Endothelial cell of umbilical vein (primary cell): Measurements from ENCODE around the gene TGFBR3. TPM values are rescaled to one million over a fixed set of nuclear protein-coding genes. Genes with fewer than 3 reads are reported as not detected.

Experiments used
- BruUV-seq: library from RNA; stranded (reverse); fragments of 400-500 nt; replicated peaks from 2 replicates; lab custom pipeline; 2021; lab: Mats Ljungman, UMichigan
- CTCF ChIA-PET: fragments of 300-600, 350-600 bp; sonication (Branson Sonifier 250); formaldehyde crosslinking; loops from one replicate; lab custom pipeline; 2021; ENCODE audit warnings: antibody characterized with exemption, inconsistent platforms; lab: Charles Lee
- POLR2A ChIA-PET: fragments of 300-600, 350-600 bp; sonication (Branson Sonifier 250); formaldehyde crosslinking; loops from one replicate; lab custom pipeline; 2021; ENCODE audit warnings: antibody characterized with exemption, inconsistent platforms; lab: Charles Lee
- DNase-seq: peaks from one replicate; pipeline ENCODE4 v3.0.0-alpha.2; 2011; ENCODE audit warnings: low read depth, low spot score
- FAIRE-seq: peaks from 2 replicates; lab custom pipeline; 2011; peaks lifted over from hg19 to GRCh38; lab: Jason Lieb, UNC
- H2AFZ ChIP-seq: 2 replicates; pipeline ENCODE4 v1.6.0; 2012; ENCODE audit warnings: low read depth, low read length, control low read depth, inconsistent platforms
- H3K27ac ChIP-seq: 2 replicates; pipeline ENCODE4 v1.5.1; 2011; ENCODE audit warnings: low read depth, mild to moderate bottlenecking, control low read depth, low read length, moderate library complexity; ENCODE audit not compliant: insufficient read depth
- H3K27me3 ChIP-seq, 2 experiments: 2 replicates each; pipeline versions ENCODE4 v1.6.0 to v1.6.1; 2011; ENCODE audit warnings: low read length in 2 of 2, mixed read lengths in 1 of 2; ENCODE audit not compliant: control insufficient read depth in 2 of 2, insufficient read depth in 2 of 2
- H3K36me3 ChIP-seq, 2 experiments: 2 replicates in 1 of 2; 3 replicates in 1 of 2; pipeline ENCODE4 v1.5.1; 2011; ENCODE audit warnings: low read length in 2 of 2, mild to moderate bottlenecking in 1 of 2, moderate library complexity in 1 of 2; ENCODE audit not compliant: control insufficient read depth in 2 of 2, insufficient read depth in 2 of 2; ENCODE audit errors: extremely low read depth in 1 of 2
- H3K4me1 ChIP-seq: 3 replicates; pipeline ENCODE4 v1.5.1; 2011; ENCODE audit warnings: mild to moderate bottlenecking, low read length; ENCODE audit not compliant: control insufficient read depth, insufficient read depth; ENCODE audit errors: extremely low read depth
- H3K4me2 ChIP-seq: 2 replicates; pipeline ENCODE4 v1.6.1; 2011; ENCODE audit warnings: low read length, control low read depth, mixed read lengths; ENCODE audit not compliant: insufficient read depth
- H3K4me3 ChIP-seq, 3 experiments: fragments of 200-600 bp in 1 of 3; sonication (generic), shearing (Covaris generic) in 1 of 3; replicated peaks in 1 of 3; 2 replicates each; pipeline ENCODE4 v1.5.1; 2011 to 2016; ENCODE audit warnings: control low read depth in 3 of 3, low read length in 3 of 3, mild to moderate bottlenecking in 2 of 3, inconsistent platforms in 1 of 3, low read depth in 1 of 3, moderate library complexity in 1 of 3; ENCODE audit not compliant: insufficient read depth in 1 of 3
- H3K79me2 ChIP-seq: 2 replicates; pipeline ENCODE4 v1.6.0; 2012; ENCODE audit warnings: low read length, inconsistent platforms; ENCODE audit not compliant: control insufficient read depth, insufficient read depth
- H3K9ac ChIP-seq: replicated peaks from 2 replicates; pipeline ENCODE3; 2011; ENCODE audit warnings: low read length, control low read depth; ENCODE audit not compliant: insufficient read depth; ENCODE audit errors: extremely low read depth
- H3K9me1 ChIP-seq: replicated peaks from 3 replicates; pipeline ENCODE4 v1.6.0; 2011; ENCODE audit warnings: mild to moderate bottlenecking, low read length; ENCODE audit not compliant: control insufficient read depth, insufficient read depth; ENCODE audit errors: extremely low read depth
- H3K9me3 ChIP-seq: replicated peaks from 2 replicates; pipeline ENCODE4 v1.5.1; 2012; ENCODE audit warnings: low read length, inconsistent platforms; ENCODE audit not compliant: control insufficient read depth, insufficient read depth
- H4K20me1 ChIP-seq: replicated peaks from 2 replicates; pipeline ENCODE3; 2011; ENCODE audit warnings: mild to moderate bottlenecking, low read length; ENCODE audit not compliant: control insufficient read depth, insufficient read depth; ENCODE audit errors: extremely low read depth
- GATA2 ChIP-seq: IDR thresholded peaks from 2 replicates; pipeline ENCODE4 v1.7.0; 2011; ENCODE audit warnings: low read depth, mild to moderate bottlenecking, moderate library complexity, mixed read lengths, low read length; ENCODE audit not compliant: insufficient read length, insufficient read depth
- MAX ChIP-seq: IDR thresholded peaks from 2 replicates; pipeline ENCODE4 v1.6.1; 2011; ENCODE audit not compliant: insufficient read depth, insufficient read length
- POLR2AphosphoS5 ChIP-seq: IDR thresholded peaks from 2 replicates; pipeline ENCODE4 v1.6.1; 2012; ENCODE audit warnings: low read depth, mild to moderate bottlenecking, control low read depth, low read length, moderate library complexity; ENCODE audit not compliant: insufficient read depth
- dilution Hi-C: fragments of 300-500 bp; cut with MboI; formaldehyde crosslinking; loops from one replicate; pipeline ENCODE4 v1.15.0; 2019; ENCODE audit warnings: low sequenced_read_pairs; ENCODE audit not compliant: extremely low pct_ligation_motif_present
- intact Hi-C: fragments of 100-400 bp; cut with micrococcal nuclease; formaldehyde crosslinking; loops from one replicate; pipeline ENCODE4 v1.10.0; 2022
- polyA plus RNA-seq, 4 experiments: library from polyadenylated mRNA; depleted of rRNA in 3 of 4; stranded (reverse) in 3 of 4; unstranded in 1 of 4; fragments of >200 nt; gene quantifications; 2 replicates each; pipeline versions ENCODE4 v1.2.1 to v1.2.3, GENCODE V29; 2011 to 2012; ENCODE audit warnings: missing spikeins in 1 of 4
- total RNA-seq: library from RNA; stranded (reverse); gene quantifications from 2 replicates; pipeline ENCODE4 v1.2.3, GENCODE V29; 2021

The TGFBR3 gene
- total and polyA plus RNA-seq, 2 donors (not counting 3 experiments of a cell fraction or from before 2014, with no cell fraction given), result 8.0 to 13.4 TPM

- Histone ChIP-seq H3K4me2 (peak overlapping the region; percentile 82), H3K36me3 (no peaks in the 10 kb centered on the region), H2AFZ (peak overlapping the region; percentile 75), H3K79me2 (no peaks in the 10 kb centered on the region), H3K9ac (no peak overlapping the region), H3K27me3 (no peaks in the 10 kb centered on the region), H3K9me1 (no peaks in the 10 kb centered on the region), H3K27ac (peak overlapping the region; percentile 62), H4K20me1 (no peaks in the 10 kb centered on the region), H3K9me3 (no peaks in the 10 kb centered on the region), H3K4me3 (peak overlapping the region in 1 of 3 experiments; percentile 17), H3K4me1 (peaks cover 25% of the 10 kb centered on the region)
- ChIA-PET POLR2A (no interaction called here), CTCF (interaction anchor here (0.7 to 1.5 kb wide), 3 partner anchors 10 to 44 kb away, joined by 3 to 4 read pairs (median 3); no protein-coding TSS in a partner anchor)
- intact Hi-C loops, result no loop called here
- FAIRE-seq (no peak), DNase-seq (no peak)
- BruUV-seq, result no TSS peak
- dilution Hi-C loops, result no loop called here
- TF ChIP-seq POLR2AphosphoS5 (no peak), GATA2 (peak; percentile 15)
Observed at GRCh38 chr1:91701472-91701869, 184.5 kb downstream of the TGFBR3 start.

GRCh38 chr1:91700771-91701471, 185.0 kb downstream of the TGFBR3 start:
- dilution Hi-C loops (no loop called here), intact Hi-C loops (no loop called here)
- H3K4me3 ChIP-seq, result peak overlapping the region in 1 of 3 experiments; percentile 17
- H3K4me1 ChIP-seq, result peaks cover 29% of the 10 kb centered on the region
- no peak overlapping the region for H3K9ac ChIP-seq
- H4K20me1 ChIP-seq, result no peaks in the 10 kb centered on the region
- TF ChIP-seq POLR2AphosphoS5 (peak; percentile 39), MAX (no peak), GATA2 (peak; percentile 78)
- no TSS peak for BruUV-seq
- H3K27ac ChIP-seq, result peak overlapping the region; percentile 62
- H3K9me1 ChIP-seq, result no peaks in the 10 kb centered on the region
- H3K9me3 ChIP-seq, result no peaks in the 10 kb centered on the region
- H3K79me2 ChIP-seq, result no peaks in the 10 kb centered on the region
- peak overlapping the region; percentile 82 for H3K4me2 ChIP-seq
- POLR2A ChIA-PET, result no interaction called here
- CTCF ChIA-PET, result interaction anchor here (0.7 to 1.5 kb wide), 4 partner anchors 9 to 231 kb away, joined by 3 to 4 read pairs (median 3); no protein-coding TSS in a partner anchor
- DNase-seq (peak; percentile 66), FAIRE-seq (peak; percentile 76)
- no peaks in the 10 kb centered on the region for H3K36me3 ChIP-seq
- peak overlapping the region; percentile 75 for H2AFZ ChIP-seq
- no peaks in the 10 kb centered on the region for H3K27me3 ChIP-seq
